NCI-H510A (cell line): ENCODE results near the gene EVL.
A peak's percentile ranks its signal among the peaks of the same experiment; 100 is the strongest.

Experiments
- DNase-seq: peaks from one replicate; lab custom pipeline; 2025; lab: John Stamatoyannopoulos, UW

Gene EVL

GRCh38 chr14:100084591-100084990 is 19.4 kb downstream of the EVL start:
- no peak for DNase-seq

DNA sequence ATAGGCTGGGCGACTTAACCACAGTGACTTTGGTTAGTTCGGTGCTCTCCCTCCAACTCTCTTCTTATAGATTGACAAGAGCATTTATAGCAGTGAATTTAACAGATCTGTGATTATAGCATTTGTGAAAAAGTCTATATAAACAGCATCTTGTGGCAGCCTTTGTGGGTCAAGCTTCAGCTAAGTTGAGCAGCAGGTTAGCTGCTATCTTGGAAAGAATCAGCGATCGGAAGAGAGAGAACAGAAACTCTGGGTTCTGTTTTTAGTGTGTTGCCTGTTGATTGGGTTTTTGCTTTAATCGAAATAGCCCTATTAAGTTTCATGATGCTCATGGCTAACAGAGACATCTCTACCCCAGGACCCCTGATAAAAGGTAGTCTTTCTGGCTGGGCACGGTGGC is 20.2 kb downstream of the EVL start:
- no peak for DNase-seq

- DNase-seq: no peak
Measured at GRCh38 chr14:100086361-100086760, 21.1 kb downstream of the EVL start.

GRCh38 chr14:100088226-100088625 is 23.0 kb downstream of the EVL start:
- DNase-seq: no peak

DNA sequence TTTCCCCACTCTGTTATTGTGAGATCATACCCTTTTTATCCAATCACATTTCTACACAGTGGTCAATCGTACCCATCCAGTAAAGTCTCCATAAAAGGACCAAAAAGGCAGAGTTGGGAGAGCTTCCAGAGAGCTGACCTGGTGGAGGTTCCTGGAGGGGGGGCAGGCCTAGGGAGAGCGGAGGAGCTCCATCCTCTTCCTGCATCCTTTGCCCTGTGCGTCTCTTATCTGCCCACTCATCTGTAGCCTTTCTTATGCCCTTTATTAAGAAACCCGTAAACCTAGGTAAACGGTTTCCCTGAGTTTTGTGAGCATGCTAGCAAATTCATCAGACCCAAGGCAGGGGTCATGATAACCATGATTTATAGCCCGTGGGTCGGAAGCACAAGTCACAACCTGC is 26.2 kb downstream of the EVL start:
- DNase-seq: no peak

- no peak for DNase-seq
Measured at GRCh38 chr14:100092832-100093231, 27.6 kb downstream of the EVL start.

GRCh38 chr14:100093319-100093718 is 28.1 kb downstream of the EVL start:
- no peak for DNase-seq

DNA sequence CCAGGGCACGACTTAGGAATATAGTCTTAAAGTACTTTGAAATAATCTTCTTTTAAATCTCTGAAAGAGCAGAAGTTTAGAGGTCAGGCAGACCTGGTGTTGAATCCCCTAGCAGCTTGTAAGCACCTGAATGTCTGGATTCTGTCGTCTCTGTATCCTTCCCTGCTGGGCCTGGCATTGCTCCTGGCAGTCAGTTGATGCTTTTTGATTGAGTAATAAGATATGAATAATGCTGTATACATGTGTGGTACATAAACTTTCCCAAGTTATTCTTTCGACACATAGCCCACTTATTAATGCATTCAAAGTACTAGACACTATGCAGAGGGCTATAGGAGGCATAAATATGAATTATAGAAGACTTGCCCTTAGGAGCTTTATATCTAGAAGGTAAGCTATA is 31.4 kb downstream of the EVL start:
- DNase-seq: no peak

DNA sequence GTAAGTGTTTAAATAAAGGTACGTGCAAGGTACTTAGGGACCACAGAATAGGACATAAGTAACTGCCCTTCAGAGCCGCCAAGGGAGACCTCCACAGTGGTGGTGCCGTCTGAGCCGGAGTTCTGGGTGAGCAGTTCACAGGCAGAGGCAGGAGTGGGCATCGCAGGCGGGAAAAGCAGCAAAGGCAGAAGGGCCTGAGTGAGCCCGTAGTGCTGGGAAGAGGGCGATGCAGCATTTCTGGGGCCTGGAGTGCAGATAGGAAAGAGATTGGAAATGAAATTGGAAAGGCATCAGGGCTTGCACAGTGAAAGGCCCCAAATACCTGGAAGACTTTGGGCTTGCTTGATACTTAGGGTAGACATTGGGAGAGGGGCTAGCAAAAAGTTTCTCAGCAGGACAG is 32.9 kb downstream of the EVL start:
- DNase-seq: no peak

DNA sequence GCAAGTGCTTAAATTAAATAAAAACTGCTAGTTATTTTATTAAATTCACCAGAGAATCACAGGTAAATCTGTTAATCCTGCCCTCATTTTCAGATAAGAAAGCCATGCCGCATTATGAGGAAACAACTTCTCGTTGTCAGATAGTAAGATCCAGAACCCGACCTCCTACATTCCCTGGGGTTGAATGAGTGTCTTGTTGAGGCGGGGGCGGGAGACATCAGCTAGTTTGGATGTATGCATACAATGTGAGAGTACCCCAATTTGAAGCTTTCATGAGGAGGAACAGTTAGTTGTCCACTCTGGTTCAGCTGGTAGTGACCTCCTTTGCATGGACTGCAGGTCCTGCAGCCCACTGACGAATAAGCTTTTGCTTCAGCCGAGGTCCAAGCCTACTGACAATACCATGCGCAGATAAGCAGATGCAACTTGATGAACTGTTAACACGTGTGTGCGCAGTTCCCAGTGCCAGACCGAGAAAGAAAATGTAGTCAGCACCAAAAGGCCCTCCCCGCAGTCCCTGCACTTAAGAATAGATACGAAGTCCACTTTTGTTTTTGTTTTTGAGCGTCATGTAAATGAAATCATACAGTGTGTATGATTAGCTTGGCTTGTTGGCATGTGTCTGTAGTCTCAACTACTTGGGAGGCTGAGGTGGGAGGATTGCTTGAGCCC is 34.9 kb downstream of the EVL start:
- DNase-seq: no peak

GRCh38 chr14:100102156-100102785 is 37.0 kb downstream of the EVL start:
- DNase-seq: no peak

DNA sequence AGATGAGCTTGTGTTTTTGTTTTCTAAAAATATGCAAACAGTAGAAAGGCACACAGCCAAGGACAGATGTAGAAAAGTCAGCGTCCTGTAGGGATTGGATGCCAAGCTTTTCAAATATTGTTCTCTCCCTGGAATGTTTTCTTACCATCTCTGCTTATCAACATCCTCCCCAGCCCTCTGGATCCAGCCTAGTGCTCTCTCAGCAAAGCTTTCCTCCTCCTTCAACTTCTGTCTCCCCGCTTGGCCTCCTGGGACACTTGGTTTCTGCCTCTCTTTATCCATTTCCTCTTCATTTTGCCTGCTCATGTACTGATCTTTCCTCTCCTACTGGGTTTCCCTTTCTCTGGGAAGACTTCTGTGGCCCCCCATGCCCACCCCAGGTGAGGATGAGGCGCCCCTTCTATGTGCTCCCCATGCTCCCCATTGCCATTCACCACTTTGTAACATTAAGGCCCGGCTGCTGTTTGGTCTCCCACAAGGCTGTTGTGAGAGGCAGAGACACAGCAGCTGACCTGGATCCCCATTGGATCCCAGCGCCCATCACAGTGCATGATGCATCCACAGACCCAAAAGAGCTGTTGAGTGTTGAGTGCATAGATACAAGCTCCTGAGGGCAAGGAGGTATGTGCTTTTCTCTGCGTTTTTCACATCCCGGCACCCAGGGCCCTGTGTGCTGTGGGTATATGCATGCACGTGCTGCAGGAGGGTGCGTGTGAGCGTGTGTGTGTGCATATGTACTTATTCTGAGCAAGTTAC is 38.2 kb downstream of the EVL start:
- no peak for DNase-seq

GRCh38 chr14:100104006-100104352 is 38.8 kb downstream of the EVL start:
- no peak for DNase-seq

DNA sequence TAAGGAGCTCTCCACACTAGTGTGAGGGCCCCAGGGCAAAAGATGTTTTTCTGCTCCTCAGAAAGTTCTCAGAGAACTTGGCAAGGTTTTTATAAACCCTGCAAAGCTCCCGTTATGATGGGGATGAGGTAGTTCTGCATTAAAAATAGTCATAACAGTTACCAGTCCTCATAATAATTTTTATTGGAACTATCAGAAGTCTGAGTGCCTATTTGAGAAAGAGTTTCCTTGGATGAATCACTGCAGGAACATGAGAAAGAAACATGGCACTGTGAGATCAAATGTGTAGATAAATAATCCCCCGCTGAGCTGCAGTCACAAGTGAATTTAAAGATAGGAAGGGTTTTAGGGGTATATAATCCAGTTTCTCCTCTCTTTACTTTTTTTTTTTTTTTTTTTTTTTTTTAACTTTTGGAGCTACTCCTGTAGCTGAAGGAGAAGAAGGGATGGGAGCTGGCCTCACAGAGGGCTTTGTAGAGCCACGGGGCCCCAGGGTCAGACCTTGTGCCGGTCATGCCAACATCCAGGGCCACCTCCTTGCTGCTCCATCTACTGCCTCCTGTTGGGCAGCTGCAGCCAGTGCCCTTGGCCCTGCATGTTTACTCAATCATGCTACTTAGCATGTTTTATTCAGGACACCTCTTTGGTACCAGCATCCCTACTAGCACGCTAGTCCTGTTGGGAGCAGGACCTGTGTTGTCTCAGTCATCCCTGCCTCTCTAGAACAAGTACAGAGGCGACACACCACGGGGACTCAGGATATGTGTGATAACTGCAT is 39.5 kb downstream of the EVL start:
- DNase-seq: no peak

GRCh38 chr14:100105357-100106169 is 40.3 kb downstream of the EVL start:
- DNase-seq: no peak

DNA sequence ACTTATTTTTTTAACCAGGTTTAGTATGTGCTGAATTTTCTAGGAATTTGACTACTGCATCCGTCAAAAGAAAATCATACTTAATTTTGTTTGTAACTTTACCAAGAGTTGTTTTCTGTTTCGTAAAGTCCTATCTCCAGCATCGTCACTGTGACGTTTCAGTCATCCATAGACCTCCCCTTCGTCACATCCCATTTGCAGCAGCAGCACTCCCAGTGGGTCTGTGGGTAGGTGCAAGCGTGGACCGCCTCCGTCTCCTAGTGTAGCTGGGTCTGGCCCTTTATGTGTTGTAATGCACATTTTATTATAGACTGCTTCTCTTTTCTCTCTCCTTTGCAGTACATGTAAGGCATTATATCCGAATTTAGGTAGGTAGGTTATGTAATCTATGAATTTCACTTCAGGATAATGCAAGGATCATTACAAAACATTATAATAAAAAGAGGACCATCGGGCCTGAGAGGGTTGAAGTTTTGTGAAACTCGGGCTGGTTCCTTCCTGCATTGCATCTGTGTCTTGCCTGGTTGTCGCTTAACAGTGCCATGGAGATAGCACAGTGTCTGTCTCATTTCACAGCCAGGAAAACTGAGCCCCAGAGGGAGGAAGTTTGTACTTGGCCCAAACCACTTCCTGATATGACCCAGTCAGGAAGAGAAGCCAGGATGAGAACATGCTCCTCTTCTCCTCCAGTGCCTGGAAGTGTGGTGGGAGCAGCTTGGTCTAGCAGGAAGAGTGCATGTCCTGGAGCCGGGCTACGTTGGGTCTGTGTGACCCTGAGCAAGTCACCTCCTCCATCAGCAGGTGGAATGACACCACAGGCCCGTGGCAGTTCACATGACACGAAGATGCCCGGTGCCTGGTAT is 41.3 kb downstream of the EVL start:
- DNase-seq: no peak

DNA sequence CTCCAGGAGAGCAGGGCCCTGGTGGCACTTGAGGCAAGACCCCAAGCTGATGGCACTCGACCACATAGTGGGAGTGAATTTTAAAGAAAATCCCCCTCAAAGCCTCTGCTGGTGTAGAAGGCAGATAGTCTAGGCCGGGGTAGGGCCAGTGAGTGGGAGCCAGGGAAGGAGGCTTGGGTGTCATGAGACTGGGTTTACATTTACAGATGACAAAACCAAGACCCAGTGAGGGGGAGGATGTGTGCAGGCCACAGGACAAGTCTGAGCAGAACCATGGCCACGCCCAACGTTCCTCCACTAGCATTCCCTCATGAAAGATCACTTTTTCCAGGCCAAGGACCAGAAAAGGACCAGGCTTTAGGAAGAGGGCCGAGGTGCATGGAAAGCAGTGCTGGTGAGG is 42.0 kb downstream of the EVL start:
- no peak for DNase-seq

DNA sequence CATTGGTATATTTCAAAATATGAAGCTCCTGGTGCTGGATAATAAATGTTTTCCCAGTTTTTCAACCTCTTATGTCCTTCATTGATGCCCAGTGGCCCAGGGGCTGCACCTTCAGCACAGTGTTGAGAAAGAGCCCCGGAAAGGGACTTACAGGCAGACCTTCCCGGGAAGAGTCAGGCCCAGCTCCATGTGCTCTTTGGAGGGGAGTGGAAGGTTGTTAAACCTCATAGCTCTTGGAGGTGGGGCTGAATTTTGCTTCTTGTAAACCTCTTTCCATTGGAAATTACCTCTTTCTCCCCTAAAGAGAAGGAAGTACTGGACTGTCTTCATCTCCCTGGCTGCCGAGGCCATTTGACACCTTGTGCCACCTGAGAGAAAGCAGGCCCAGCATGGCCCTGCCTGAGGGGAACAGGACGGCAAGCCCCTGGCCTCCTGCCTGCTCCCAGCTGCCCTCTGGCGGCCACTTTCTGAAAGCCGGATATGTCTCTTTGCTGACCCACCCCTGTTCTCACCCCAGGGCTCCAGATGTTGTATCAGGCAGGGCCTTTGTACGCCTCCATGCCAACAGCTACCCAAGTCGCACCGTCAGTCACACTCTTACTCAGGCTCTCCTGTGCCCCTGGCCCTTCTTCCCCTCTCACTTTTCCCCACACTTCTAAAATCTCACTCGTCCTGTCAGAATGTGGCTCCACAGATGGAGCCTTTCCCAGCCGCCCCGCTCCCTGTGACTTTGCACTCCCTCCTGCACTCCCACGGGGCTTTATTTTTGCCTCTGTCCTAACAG is 43.0 kb downstream of the EVL start:
- peak; percentile 37 for DNase-seq

DNA sequence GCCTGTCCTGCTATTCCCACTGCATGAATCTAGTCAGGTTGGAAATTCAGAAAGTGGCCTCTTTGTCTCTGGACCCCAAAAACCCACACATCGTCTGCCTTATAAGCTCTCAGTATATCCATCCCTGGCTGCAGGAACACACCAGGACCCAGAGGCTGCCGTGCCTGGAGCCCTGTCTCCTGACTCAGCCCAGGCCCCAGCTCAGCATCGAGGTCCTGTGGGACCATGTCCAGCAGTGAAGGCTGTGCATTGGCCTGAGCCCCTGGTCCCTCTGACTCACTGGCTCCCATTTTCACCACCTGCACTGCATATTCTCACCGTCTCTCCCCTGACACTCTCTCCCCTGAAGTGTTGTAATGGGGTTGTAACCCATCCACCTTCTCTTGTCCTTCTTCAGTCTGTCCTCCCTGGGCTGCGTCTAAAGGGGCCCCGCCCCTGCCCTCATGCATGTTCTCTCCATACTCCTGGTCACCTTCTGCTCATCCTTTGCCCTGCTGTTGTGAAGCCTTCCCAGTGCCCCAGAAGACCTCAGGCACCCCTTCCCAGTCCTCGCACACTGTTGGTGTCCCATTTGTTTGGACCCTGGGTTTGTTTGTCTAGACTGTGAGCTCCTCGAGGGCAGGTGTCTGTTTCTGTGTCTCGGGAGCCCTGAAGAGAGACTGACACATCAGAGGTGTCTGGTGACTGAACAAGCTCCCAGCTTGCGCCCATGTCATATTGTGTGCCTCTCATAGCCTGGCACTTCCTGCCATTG is 43.8 kb downstream of the EVL start:
- no peak for DNase-seq
